MM.1S (cell line): ENCODE data around the gene ZFAND2B.

Experiments used
- DNase-seq: peaks from one replicate; pipeline ENCODE4 v3.0.0-alpha.2; 2015
- H2AFZ ChIP-seq: fragments of 300-600 bp; sonication (generic); 2 replicates; pipeline ENCODE4 v1.6.0; 2016; ENCODE audit warnings: antibody characterized with exemption, low read length
- H3F3A ChIP-seq: fragments of 300-600 bp; sonication (generic); 2 replicates; pipeline ENCODE4 v1.6.1; 2016; ENCODE audit warnings: mild to moderate bottlenecking, antibody characterized with exemption, low read length, moderate library complexity, mixed read lengths; ENCODE audit not compliant: insufficient read depth
- H3K27ac ChIP-seq: fragments of 300-600 bp; sonication (generic); 2 replicates; pipeline ENCODE4 v1.5.1; 2016; ENCODE audit warnings: mild to moderate bottlenecking, low read length
- H3K27me3 ChIP-seq: fragments of 300-600 bp; sonication (generic); replicated peaks from 2 replicates; pipeline ENCODE4 v1.6.0; 2016; ENCODE audit warnings: low read length; ENCODE audit not compliant: insufficient read depth
- H3K36me3 ChIP-seq: fragments of 300-600 bp; sonication (generic); replicated peaks from 2 replicates; pipeline ENCODE4 v1.6.1; 2016; ENCODE audit warnings: mild to moderate bottlenecking, low read length, mixed read lengths; ENCODE audit not compliant: insufficient read depth
- H3K4me1 ChIP-seq: fragments of 300-600 bp; sonication (generic); 2 replicates; pipeline ENCODE4 v1.6.1; 2016; ENCODE audit warnings: low read length, mixed read lengths
- H3K4me2 ChIP-seq: fragments of 300-600 bp; sonication (generic); 2 replicates; pipeline ENCODE4 v1.6.0; 2016; ENCODE audit warnings: low read depth, low read length
- H3K4me3 ChIP-seq: fragments of 300-600 bp; sonication (generic); 2 replicates; pipeline ENCODE4 v1.5.1; 2016; ENCODE audit warnings: low read length, mixed read lengths
- H3K79me2 ChIP-seq: fragments of 300-600 bp; sonication (generic); 2 replicates; pipeline ENCODE4 v1.6.1; 2016; ENCODE audit warnings: mixed run types, low read length, mixed read lengths
- H3K9ac ChIP-seq: fragments of 300-600 bp; sonication (generic); 2 replicates; pipeline ENCODE4 v1.6.1; 2016; ENCODE audit warnings: low read length, mixed read lengths
- H3K9me2 ChIP-seq: fragments of 300-600 bp; sonication (generic); replicated peaks from 2 replicates; pipeline ENCODE4 v1.6.1; 2016; ENCODE audit warnings: mild to moderate bottlenecking, low read length, mixed read lengths; ENCODE audit not compliant: insufficient read depth
- H3K9me3 ChIP-seq: fragments of 300-600 bp; sonication (generic); replicated peaks from 2 replicates; pipeline ENCODE4 v1.6.1; 2016; ENCODE audit warnings: mild to moderate bottlenecking, low read length, mixed read lengths; ENCODE audit not compliant: insufficient read depth
- H4K20me1 ChIP-seq: fragments of 300-600 bp; sonication (generic); 2 replicates; pipeline ENCODE4 v1.6.1; 2016; ENCODE audit warnings: mild to moderate bottlenecking, low read length, moderate library complexity, mixed read lengths; ENCODE audit not compliant: insufficient read depth
- EZH2 ChIP-seq: fragments of 300-600 bp; sonication (generic); optimal IDR thresholded peaks from 2 replicates; pipeline ENCODE3; 2017; ENCODE audit warnings: low read depth, mild to moderate bottlenecking, antibody characterized with exemption, low read length, mixed read lengths
- EZH2phosphoT487 ChIP-seq: fragments of 300-600 bp; sonication (generic); IDR thresholded peaks from 2 replicates; pipeline ENCODE4 v1.6.1; 2018; ENCODE audit warnings: antibody characterized with exemption, low read length
- TF ChIP-seq, protein P1 (sequence below): fragments of 300-600 bp; sonication (generic); IDR thresholded peaks from 2 replicates; pipeline ENCODE4 v1.5.1; 2016; ENCODE audit warnings: antibody characterized with exemption, low read length, mixed read lengths

Gene ZFAND2B

DNA sequence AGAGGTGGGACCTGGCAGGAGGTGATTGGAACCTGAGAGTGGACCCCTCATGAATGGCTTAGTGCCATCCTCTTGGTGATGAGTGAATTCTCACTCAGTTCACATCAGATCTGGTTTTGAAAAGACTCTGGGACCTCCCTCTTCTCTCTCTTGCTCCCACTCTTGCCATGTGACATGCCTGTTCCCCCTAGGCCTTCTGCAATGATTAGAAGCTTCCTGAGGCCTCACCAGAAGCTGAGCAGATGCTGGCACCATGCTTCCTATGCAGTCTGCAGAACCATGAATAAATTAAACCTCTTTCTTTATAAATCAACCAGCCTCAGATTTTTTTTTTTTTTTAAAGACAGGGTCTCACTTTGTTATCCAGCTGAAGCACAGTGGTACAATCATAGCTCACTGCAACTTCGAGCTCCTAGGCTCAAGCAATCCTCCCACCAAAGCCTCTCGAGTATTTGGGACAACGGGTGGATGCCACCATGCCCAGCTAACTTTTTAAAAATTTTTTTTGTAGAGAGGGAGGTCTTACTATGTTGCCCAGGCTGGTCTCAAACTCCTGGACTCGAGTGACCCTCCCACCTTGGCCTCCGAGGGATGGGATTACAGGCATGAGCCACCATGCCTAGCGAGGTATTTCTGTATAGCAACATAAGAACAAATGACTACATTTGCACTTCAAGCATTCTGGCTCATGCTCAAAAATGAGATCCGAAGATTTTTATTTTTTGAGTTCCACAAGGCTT lies 2.0 kb upstream of the ZFAND2B start:
- H3K9me3 ChIP-seq, result no peaks in the 10 kb centered on the region
- H3F3A ChIP-seq, result peaks cover 13% of the 10 kb centered on the region
- no peak for DNase-seq
- H3K79me2 ChIP-seq, result peaks cover 12% of the 10 kb centered on the region; the same call in 1 of the 2 replicates
- no peaks in the 10 kb centered on the region for H3K36me3 ChIP-seq
- H3K27me3 ChIP-seq, result no peaks in the 10 kb centered on the region
- no peak overlapping the region for H3K4me3 ChIP-seq
- TF ChIP-seq EZH2, result no peak
- no peak for TF ChIP-seq EZH2phosphoT487
- TF ChIP-seq, protein P1, sequence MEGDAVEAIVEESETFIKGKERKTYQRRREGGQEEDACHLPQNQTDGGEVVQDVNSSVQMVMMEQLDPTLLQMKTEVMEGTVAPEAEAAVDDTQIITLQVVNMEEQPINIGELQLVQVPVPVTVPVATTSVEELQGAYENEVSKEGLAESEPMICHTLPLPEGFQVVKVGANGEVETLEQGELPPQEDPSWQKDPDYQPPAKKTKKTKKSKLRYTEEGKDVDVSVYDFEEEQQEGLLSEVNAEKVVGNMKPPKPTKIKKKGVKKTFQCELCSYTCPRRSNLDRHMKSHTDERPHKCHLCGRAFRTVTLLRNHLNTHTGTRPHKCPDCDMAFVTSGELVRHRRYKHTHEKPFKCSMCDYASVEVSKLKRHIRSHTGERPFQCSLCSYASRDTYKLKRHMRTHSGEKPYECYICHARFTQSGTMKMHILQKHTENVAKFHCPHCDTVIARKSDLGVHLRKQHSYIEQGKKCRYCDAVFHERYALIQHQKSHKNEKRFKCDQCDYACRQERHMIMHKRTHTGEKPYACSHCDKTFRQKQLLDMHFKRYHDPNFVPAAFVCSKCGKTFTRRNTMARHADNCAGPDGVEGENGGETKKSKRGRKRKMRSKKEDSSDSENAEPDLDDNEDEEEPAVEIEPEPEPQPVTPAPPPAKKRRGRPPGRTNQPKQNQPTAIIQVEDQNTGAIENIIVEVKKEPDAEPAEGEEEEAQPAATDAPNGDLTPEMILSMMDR, result no peak
- H3K9me2 ChIP-seq, result no peaks in the 10 kb centered on the region
- H3K4me2 ChIP-seq, result no peak overlapping the region
- H3K9ac ChIP-seq, result no peak overlapping the region
- no peaks in the 10 kb centered on the region for H4K20me1 ChIP-seq
- no peak overlapping the region for H3K27ac ChIP-seq
- peaks cover 10% of the 10 kb centered on the region; the same call in 1 of the 2 replicates for H3K4me1 ChIP-seq
- no peak overlapping the region for H2AFZ ChIP-seq

DNA sequence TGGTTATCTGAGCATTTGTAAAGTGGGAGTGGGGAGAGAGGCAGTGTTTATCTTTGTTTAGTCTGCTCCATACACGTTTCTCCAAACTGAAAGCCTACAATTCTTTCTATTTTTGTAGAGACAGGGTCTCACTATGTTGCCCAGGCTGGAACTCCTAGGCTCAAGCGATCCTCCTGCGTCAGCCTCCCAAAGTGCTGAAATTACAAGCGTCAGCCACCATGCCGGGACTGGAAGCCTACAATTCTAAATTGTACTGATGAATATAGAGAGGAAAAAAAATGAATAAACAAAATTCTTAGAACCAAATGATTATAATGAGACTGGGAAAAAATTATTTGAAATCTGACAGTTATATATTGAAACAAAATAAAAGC lies 1.4 kb upstream of the ZFAND2B start:
- Histone ChIP-seq H4K20me1 (no peaks in the 10 kb centered on the region), H3K27ac (no peak overlapping the region), H3K9me3 (no peaks in the 10 kb centered on the region), H3K4me3 (no peak overlapping the region), H3K36me3 (no peaks in the 10 kb centered on the region), H3F3A (peaks cover 13% of the 10 kb centered on the region), H3K4me2 (no peak overlapping the region), H3K9ac (no peak overlapping the region), H3K79me2 (peaks cover 12% of the 10 kb centered on the region; the same call in 1 of the 2 replicates), H3K27me3 (no peaks in the 10 kb centered on the region), H2AFZ (no peak overlapping the region), H3K9me2 (no peaks in the 10 kb centered on the region), H3K4me1 (peaks cover 10% of the 10 kb centered on the region; the same call in 1 of the 2 replicates)
- no peak for DNase-seq
- no peak for TF ChIP-seq EZH2phosphoT487
- TF ChIP-seq EZH2, result no peak
- TF ChIP-seq, protein P1, result no peak

DNA sequence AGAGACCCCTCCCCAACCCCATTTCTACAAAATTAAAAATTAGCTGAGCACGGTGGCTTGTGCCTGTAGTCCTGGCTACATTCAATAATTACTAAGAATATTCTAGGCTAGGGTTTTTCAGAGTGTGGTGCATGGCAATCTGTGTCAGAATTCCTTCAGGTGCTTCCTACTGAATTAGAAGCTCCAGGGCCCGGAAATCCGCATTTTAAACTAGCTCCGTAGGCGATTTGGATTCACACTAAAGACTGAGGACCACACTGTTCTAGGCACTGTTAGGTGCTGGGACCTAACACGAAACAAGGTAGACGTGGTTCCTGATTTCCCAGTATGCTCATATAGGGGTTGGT lies 628 bp upstream of the ZFAND2B start:
- Histone ChIP-seq H3K9me3 (no peaks in the 10 kb centered on the region), H3K4me3 (peak overlapping the region; percentile 84), H3K4me2 (peak overlapping the region; percentile 70), H3K9ac (peak overlapping the region; percentile 78), H3K4me1 (peaks cover 10% of the 10 kb centered on the region; the same call in 1 of the 2 replicates), H3K79me2 (peaks cover 12% of the 10 kb centered on the region; the same call in 1 of the 2 replicates), H3K9me2 (no peaks in the 10 kb centered on the region), H3F3A (peaks cover 13% of the 10 kb centered on the region), H3K27ac (peak overlapping the region; percentile 79; the same call in 1 of the 2 replicates), H2AFZ (peak overlapping the region; percentile 52), H4K20me1 (no peaks in the 10 kb centered on the region), H3K27me3 (no peaks in the 10 kb centered on the region), H3K36me3 (no peaks in the 10 kb centered on the region)
- no peak for TF ChIP-seq EZH2phosphoT487
- TF ChIP-seq, protein P1, result no peak
- no peak for TF ChIP-seq EZH2
- DNase-seq, result no peak
